Measurements from ENCODE around the gene RAPGEF4.

Gene RAPGEF4

GRCh38 chr2:172930871-172931255 lies 195.2 kb downstream of the RAPGEF4 start:
- H3K4me1 Mint-ChIP-seq = peaks cover 14% of the 10 kb centered on the region
- H3K9me3 Mint-ChIP-seq = no peaks in the 10 kb centered on the region
- DNase-seq (no peak), ATAC-seq (no peak)
- no peak overlapping the region for H3K27ac Mint-ChIP-seq
- H3K27me3 Mint-ChIP-seq = peaks cover 9% of the 10 kb centered on the region
- H3K4me3 Mint-ChIP-seq = no peak overlapping the region

GRCh38 chr2:172931256-172931894 lies 195.7 kb downstream of the RAPGEF4 start:
- no peaks in the 10 kb centered on the region for H3K9me3 Mint-ChIP-seq
- no peak for DNase-seq
- ATAC-seq = no peak
- H3K27me3 Mint-ChIP-seq = peaks cover 7% of the 10 kb centered on the region
- H3K27ac Mint-ChIP-seq = no peak overlapping the region
- H3K4me3 Mint-ChIP-seq = peak overlapping the region in 1 of 2 donors; percentile 61
- peaks cover 14% of the 10 kb centered on the region for H3K4me1 Mint-ChIP-seq

- no peak overlapping the region for H3K27ac Mint-ChIP-seq
- H3K27me3 Mint-ChIP-seq = peaks cover 7% of the 10 kb centered on the region
- H3K9me3 Mint-ChIP-seq = no peaks in the 10 kb centered on the region
- H3K4me3 Mint-ChIP-seq = no peak overlapping the region
- H3K4me1 Mint-ChIP-seq = peaks cover 14% of the 10 kb centered on the region
- ATAC-seq = no peak
- DNase-seq = peak; percentile 51 to 55
These were observed 196.4 kb downstream of the RAPGEF4 start for GRCh38 chr2:172931918-172932520.

- H3K27ac Mint-ChIP-seq = no peak overlapping the region
- peaks cover 27 to 28% of the 10 kb centered on the region in 2 donors for H3K9me3 Mint-ChIP-seq
- no peak overlapping the region for H3K4me3 Mint-ChIP-seq
- ATAC-seq = no peak
- no peaks in the 10 kb centered on the region for H3K27me3 Mint-ChIP-seq
- DNase-seq = no peak
- peaks cover 6% of the 10 kb centered on the region for H3K4me1 Mint-ChIP-seq
These were observed 202.5 kb downstream of the RAPGEF4 start for GRCh38 chr2:172937884-172938712.

GRCh38 chr2:172938713-172939375 lies 203.2 kb downstream of the RAPGEF4 start:
- Mint-ChIP-seq H3K4me3 (no peak overlapping the region), H3K27ac (no peak overlapping the region), H3K9me3 (peaks cover 27 to 28% of the 10 kb centered on the region in 2 donors), H3K4me1 (peaks cover 13% of the 10 kb centered on the region), H3K27me3 (no peaks in the 10 kb centered on the region)
- DNase-seq (no peak), ATAC-seq (no peak)

- peaks cover 23 to 30% of the 10 kb centered on the region in 2 donors for H3K9me3 Mint-ChIP-seq
- H3K4me3 Mint-ChIP-seq = peak overlapping the region; percentile 44 to 64
- peaks cover 50% of the 10 kb centered on the region for H3K4me1 Mint-ChIP-seq
- no peaks in the 10 kb centered on the region for H3K27me3 Mint-ChIP-seq
- DNase-seq = peak in 1 of 2 donors; percentile 31
- peak; percentile 80 for ATAC-seq
- H3K27ac Mint-ChIP-seq = peak overlapping the region in 1 of 2 donors; percentile 93
These were observed 207.9 kb downstream of the RAPGEF4 start for GRCh38 chr2:172943539-172943938.

- H3K4me1 Mint-ChIP-seq = peaks cover 50% of the 10 kb centered on the region
- peak overlapping the region; percentile 37 to 89 for H3K27ac Mint-ChIP-seq
- H3K9me3 Mint-ChIP-seq = peaks cover 16 to 24% of the 10 kb centered on the region in 2 donors
- H3K4me3 Mint-ChIP-seq = peak overlapping the region; percentile 31 to 44
- DNase-seq (peak in 1 of 2 donors; percentile 28), ATAC-seq (peak; percentile 37)
- no peaks in the 10 kb centered on the region for H3K27me3 Mint-ChIP-seq
These were observed 208.6 kb downstream of the RAPGEF4 start for GRCh38 chr2:172944022-172944793.

GRCh38 chr2:172944794-172945509 lies 209.3 kb downstream of the RAPGEF4 start:
- DNase-seq (no peak), ATAC-seq (no peak)
- Mint-ChIP-seq H3K9me3 (peaks cover 10 to 16% of the 10 kb centered on the region in 2 donors), H3K4me1 (peaks cover 50% of the 10 kb centered on the region), H3K4me3 (peak overlapping the region; percentile 31 to 44), H3K27me3 (no peaks in the 10 kb centered on the region), H3K27ac (peak overlapping the region; percentile 21 to 89)

- Mint-ChIP-seq H3K4me3 (no peak overlapping the region), H3K27me3 (no peaks in the 10 kb centered on the region)
These were observed 209.8 kb downstream of the RAPGEF4 start for GRCh38 chr2:172945510-172945850.

GRCh38 chr2:172947461-172948153 lies 212.0 kb downstream of the RAPGEF4 start:
- H3K27me3 Mint-ChIP-seq = no peaks in the 10 kb centered on the region
- no peak overlapping the region for H3K4me3 Mint-ChIP-seq
- peaks cover 55% of the 10 kb centered on the region for H3K4me1 Mint-ChIP-seq
- H3K27ac Mint-ChIP-seq = no peak overlapping the region
- peaks cover 0 to 7% of the 10 kb centered on the region in 2 donors for H3K9me3 Mint-ChIP-seq
- no peak for DNase-seq
- no peak for ATAC-seq

More at GRCh38 chr2:172945510-172945850, 209.8 kb downstream of the RAPGEF4 start:
- Mint-ChIP-seq H3K4me1 (peaks cover 50% of the 10 kb centered on the region), H3K27ac (peak overlapping the region in 1 of 2 donors; percentile 89), H3K9me3 (peaks cover 4 to 11% of the 10 kb centered on the region in 2 donors)
- ATAC-seq (no peak), DNase-seq (no peak)

- Mint-ChIP-seq H3K27ac (no peak overlapping the region), H3K27me3 (no peaks in the 10 kb centered on the region), H3K4me3 (no peak overlapping the region), H3K9me3 (peaks cover 0 to 7% of the 10 kb centered on the region in 2 donors), H3K4me1 (peaks cover 48% of the 10 kb centered on the region)
- no peak for DNase-seq
- ATAC-seq = no peak
These were observed 213.9 kb downstream of the RAPGEF4 start for GRCh38 chr2:172949522-172949921.

- Mint-ChIP-seq H3K4me3 (no peak overlapping the region), H3K9me3 (peaks cover 0 to 7% of the 10 kb centered on the region in 2 donors), H3K27me3 (no peaks in the 10 kb centered on the region), H3K27ac (no peak overlapping the region), H3K4me1 (peaks cover 37% of the 10 kb centered on the region)
- DNase-seq (no peak), ATAC-seq (no peak)
These were observed 214.9 kb downstream of the RAPGEF4 start for GRCh38 chr2:172950565-172950964.

- Mint-ChIP-seq H3K4me3 (no peak overlapping the region), H3K27me3 (no peaks in the 10 kb centered on the region), H3K9me3 (peaks cover 0 to 7% of the 10 kb centered on the region in 2 donors), H3K27ac (peak overlapping the region in 1 of 2 donors; percentile 3), H3K4me1 (peaks cover 32% of the 10 kb centered on the region)
- DNase-seq = no peak
- peak; percentile 31 for ATAC-seq
These were observed 215.9 kb downstream of the RAPGEF4 start for GRCh38 chr2:172951554-172951953.

- peak overlapping the region in 1 of 2 donors; percentile 94 for H3K27ac Mint-ChIP-seq
- no peak for DNase-seq
These were observed 217.8 kb downstream of the RAPGEF4 start for GRCh38 chr2:172953411-172953810.

More at GRCh38 chr2:172953411-172953810, 217.8 kb downstream of the RAPGEF4 start:
- Mint-ChIP-seq H3K9me3 (peaks cover 0 to under 1% of the 10 kb centered on the region in 2 donors), H3K27me3 (no peaks in the 10 kb centered on the region), H3K4me1 (peaks cover 25% of the 10 kb centered on the region), H3K4me3 (peak overlapping the region in 1 of 2 donors; percentile 55)
- ATAC-seq = no peak

Measured in stimulated activated naive CD8-positive, alpha-beta T cell treated with anti-CD3 and anti-CD28 coated beads, Interleukin-15, amount 100 ng/mL, for 72 hours (primary cell).